Brain microvascular endothelial cell (primary cell): Measurements from ENCODE around the gene STXBP5.

Source experiments
- DNase-seq: peaks from one replicate; pipeline ENCODE4 v3.0.0-alpha.2; 2020
- H3K27ac ChIP-seq: fragments of 250-450 bp; sonication (Bioruptor Pico); 2 replicates; pipeline ENCODE4 v1.5.1; 2020; ENCODE audit warnings: mild to moderate bottlenecking, moderate library complexity
- H3K27me3 ChIP-seq: fragments of 250-450 bp; sonication (Bioruptor Pico); replicated peaks from 2 replicates; pipeline ENCODE4 v1.5.1; 2020; ENCODE audit warnings: mild to moderate bottlenecking
- H3K36me3 ChIP-seq: fragments of 250-450 bp; sonication (Bioruptor Pico); replicated peaks from 2 replicates; pipeline ENCODE4 v1.5.1; 2020; ENCODE audit warnings: mild to moderate bottlenecking
- H3K4me3 ChIP-seq: 2 replicates; pipeline ENCODE4 v1.5.1; 2011; ENCODE audit warnings: low read depth, mild to moderate bottlenecking, control low read depth, low read length, moderate library complexity
- in situ Hi-C: cut with HindIII; loops from 2 replicates; pipeline ENCODE4 v1.10.0; 2017; ENCODE audit warnings: low sequenced_read_pairs, low pct_ligation_motif_present
- TF ChIP-seq, protein P1 (sequence below): IDR thresholded peaks from 2 replicates; pipeline ENCODE4 v1.5.1; 2011; ENCODE audit warnings: low read depth, mild to moderate bottlenecking, moderate library complexity, low read length, control low read depth, inconsistent platforms; ENCODE audit errors: missing control alignments

The STXBP5 gene

DNA sequence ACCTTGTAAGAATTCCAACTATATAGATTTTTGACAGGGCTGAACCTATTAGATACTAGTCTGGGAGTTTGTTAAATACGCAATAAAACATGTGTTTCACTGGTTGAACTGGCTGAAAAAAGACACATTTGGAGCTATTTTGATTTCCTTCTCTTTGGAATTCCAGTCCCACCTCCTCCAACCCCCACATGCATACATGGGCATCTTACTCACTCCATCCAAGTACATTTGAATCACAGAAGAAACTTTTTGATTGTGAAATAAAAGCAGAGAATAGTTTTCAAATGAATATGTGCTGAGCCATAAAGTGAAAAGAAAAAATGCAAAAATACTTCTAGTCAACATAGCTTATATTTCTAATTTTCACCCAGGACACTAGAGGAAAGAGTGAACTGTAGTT is 33.9 kb upstream of the STXBP5 start:
- no peak overlapping the region for H3K4me3 ChIP-seq
- in situ Hi-C loops: no loop called here
- H3K36me3 ChIP-seq: no peaks in the 10 kb centered on the region
- peak; percentile 85 for DNase-seq
- no peaks in the 10 kb centered on the region for H3K27me3 ChIP-seq
- TF ChIP-seq, protein P1, sequence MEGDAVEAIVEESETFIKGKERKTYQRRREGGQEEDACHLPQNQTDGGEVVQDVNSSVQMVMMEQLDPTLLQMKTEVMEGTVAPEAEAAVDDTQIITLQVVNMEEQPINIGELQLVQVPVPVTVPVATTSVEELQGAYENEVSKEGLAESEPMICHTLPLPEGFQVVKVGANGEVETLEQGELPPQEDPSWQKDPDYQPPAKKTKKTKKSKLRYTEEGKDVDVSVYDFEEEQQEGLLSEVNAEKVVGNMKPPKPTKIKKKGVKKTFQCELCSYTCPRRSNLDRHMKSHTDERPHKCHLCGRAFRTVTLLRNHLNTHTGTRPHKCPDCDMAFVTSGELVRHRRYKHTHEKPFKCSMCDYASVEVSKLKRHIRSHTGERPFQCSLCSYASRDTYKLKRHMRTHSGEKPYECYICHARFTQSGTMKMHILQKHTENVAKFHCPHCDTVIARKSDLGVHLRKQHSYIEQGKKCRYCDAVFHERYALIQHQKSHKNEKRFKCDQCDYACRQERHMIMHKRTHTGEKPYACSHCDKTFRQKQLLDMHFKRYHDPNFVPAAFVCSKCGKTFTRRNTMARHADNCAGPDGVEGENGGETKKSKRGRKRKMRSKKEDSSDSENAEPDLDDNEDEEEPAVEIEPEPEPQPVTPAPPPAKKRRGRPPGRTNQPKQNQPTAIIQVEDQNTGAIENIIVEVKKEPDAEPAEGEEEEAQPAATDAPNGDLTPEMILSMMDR: no peak
- H3K27ac ChIP-seq: peak overlapping the region; percentile 64

DNA sequence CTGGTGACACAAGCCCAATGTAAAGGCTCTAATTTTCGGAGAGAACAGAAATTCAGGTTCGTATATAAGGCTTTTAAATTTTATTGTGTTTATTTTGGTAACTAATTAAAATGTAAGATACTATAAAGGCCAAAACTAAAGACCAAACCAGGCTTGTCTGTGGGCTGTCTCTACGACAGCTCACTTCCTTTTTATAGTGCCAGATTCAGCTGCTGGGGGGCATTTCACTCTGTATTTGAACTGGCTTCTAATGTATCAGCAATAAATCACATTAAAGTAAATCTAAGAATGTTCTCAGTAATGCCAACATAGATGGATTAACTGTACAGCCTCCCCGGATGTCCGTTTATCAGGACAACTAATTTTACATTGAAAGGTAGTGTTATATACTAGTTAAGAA is 31.1 kb upstream of the STXBP5 start:
- no peaks in the 10 kb centered on the region for H3K36me3 ChIP-seq
- H3K27ac ChIP-seq: no peak overlapping the region
- no peak overlapping the region for H3K4me3 ChIP-seq
- H3K27me3 ChIP-seq: no peaks in the 10 kb centered on the region
- in situ Hi-C loops: no loop called here
- TF ChIP-seq, protein P1: no peak
- DNase-seq: no peak

DNA sequence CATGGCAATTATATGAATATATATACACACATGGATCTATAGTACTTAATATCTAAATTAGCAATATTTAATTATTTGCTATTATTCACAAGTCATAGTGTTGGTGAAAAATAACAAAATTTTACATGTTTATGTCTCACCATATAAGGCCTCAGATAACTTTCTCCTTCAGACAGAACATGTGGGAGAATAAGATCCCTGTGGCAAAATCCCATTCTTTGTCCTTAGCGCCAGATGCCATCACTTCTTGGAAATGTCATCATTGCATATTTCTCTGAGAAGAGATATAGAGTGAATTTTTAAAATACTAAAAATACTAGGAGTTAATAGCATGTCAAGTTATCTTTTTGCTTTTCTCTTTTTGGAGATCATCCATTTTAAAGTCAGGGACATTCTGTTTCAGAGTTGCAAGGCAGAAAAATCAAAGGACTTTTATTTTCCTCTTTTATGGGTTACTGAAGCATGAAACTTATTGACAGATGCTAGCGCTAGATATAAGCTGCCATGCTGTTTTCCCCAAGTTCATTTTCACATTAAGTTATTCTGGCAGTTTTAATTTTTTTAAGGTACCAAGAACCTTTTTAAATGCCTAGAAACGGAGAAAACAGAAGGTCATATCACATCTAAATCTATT is 30.4 kb upstream of the STXBP5 start:
- Histone ChIP-seq H3K4me3 (no peak overlapping the region), H3K27ac (no peak overlapping the region), H3K36me3 (no peaks in the 10 kb centered on the region), H3K27me3 (no peaks in the 10 kb centered on the region)
- TF ChIP-seq, protein P1: no peak
- DNase-seq: no peak
- in situ Hi-C loops: no loop called here

DNA sequence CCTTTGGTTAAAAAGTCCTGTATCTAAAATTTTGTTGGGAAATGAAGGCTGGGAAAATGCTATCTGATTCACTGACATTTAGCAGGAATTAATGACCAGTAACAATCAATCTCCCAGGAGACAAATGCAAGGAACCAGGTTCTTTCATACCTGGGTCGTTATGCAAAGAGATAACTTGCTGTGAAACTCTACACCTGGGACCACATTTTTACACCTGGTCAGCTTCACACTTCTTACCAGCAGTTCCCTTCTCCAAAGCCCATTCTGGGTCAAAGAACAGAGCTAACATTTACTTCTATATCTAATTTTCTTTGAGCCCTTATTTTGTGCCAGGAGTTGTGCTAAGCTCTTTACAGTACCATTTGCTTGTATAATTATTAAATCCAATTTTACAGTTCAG is 27.4 kb upstream of the STXBP5 start:
- TF ChIP-seq, protein P1: no peak
- H3K4me3 ChIP-seq: no peak overlapping the region
- no peak overlapping the region for H3K27ac ChIP-seq
- in situ Hi-C loops: no loop called here
- no peaks in the 10 kb centered on the region for H3K27me3 ChIP-seq
- DNase-seq: no peak
- H3K36me3 ChIP-seq: no peaks in the 10 kb centered on the region

DNA sequence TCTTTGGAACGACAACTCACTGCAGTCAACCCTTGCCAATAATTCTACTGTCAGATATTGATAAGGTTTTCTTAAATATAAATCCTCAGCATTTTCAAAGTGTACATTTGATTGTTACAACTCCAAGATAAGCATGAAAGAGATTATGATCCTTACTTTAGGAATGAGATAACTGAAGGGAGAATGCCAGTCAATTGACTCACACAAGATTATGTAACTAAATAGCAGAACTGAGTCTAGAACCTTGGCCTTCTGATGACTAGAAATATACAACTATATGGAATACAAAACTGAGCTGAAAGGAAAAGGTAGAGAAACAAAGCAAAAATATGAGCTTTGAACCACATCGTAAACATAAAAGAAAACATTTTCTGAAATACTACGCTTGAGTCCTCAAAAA is 26.9 kb upstream of the STXBP5 start:
- Histone ChIP-seq H3K27me3 (no peaks in the 10 kb centered on the region), H3K4me3 (no peak overlapping the region), H3K27ac (no peak overlapping the region), H3K36me3 (no peaks in the 10 kb centered on the region)
- TF ChIP-seq, protein P1: no peak
- in situ Hi-C loops: no loop called here
- no peak for DNase-seq

DNA sequence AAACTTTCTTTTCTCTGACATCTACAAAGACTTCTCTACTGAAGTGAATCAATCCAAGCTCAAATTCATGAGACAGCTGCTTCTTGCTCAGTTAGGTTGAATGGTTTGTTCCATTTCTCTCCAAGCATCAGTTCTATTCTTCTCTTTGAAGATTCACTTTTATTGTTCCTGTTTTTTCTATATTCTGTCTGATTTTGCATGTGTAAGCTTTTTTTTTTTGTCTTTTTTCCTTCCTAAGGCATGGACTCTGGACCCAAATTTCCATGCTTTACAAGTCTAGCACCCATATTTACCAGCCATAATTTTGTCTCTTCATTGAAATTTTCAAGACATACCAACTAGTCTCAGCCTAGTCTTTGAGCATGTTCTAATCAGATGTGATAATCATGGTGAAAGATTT is 25.9 kb upstream of the STXBP5 start:
- TF ChIP-seq, protein P1: no peak
- DNase-seq: no peak
- Histone ChIP-seq H3K27ac (no peak overlapping the region), H3K36me3 (no peaks in the 10 kb centered on the region), H3K27me3 (no peaks in the 10 kb centered on the region), H3K4me3 (no peak overlapping the region)
- in situ Hi-C loops: no loop called here
